Measurements from ENCODE around the gene MEIG1.
"Not testable (repeated sequence)": the region's sequence is repeated elsewhere in the genome, so short reads cannot be mapped to it uniquely, and the experiment has no call there.

MEIG1 gene

GRCh38 chr10:14959221-14960057 lies at the start of gene MEIG1:
MEIG1 (plus strand) TSS chr10:14959388; CDS start chr10:14966469, 7,081 bp downstream.
- DNase-seq (ENCODE audit: low spot score), result peak; percentile 92

- DNase-seq (ENCODE audit: low spot score), result no peak
These were observed 48.2 kb upstream of the MEIG1 start for GRCh38 chr10:14910953-14911352.

- DNase-seq (ENCODE audit: low spot score), result no peak
These were observed 47.4 kb upstream of the MEIG1 start for GRCh38 chr10:14911801-14912200.

GRCh38 chr10:14916600-14916999 lies 42.6 kb upstream of the MEIG1 start:
- DNase-seq (ENCODE audit: low spot score), result no peak

GRCh38 chr10:14917827-14918226 lies 41.4 kb upstream of the MEIG1 start:
- DNase-seq (ENCODE audit: low spot score), result no peak

GRCh38 chr10:14918964-14919363 lies 40.2 kb upstream of the MEIG1 start:
- no peak for DNase-seq (ENCODE audit: low spot score)

GRCh38 chr10:14924013-14924412 lies 35.2 kb upstream of the MEIG1 start:
- DNase-seq (ENCODE audit: low spot score), result no peak

- DNase-seq (ENCODE audit: low spot score), result no peak
These were observed 33.9 kb upstream of the MEIG1 start for GRCh38 chr10:14925268-14925667.

- DNase-seq (ENCODE audit: low spot score), result no peak
These were observed 33.1 kb upstream of the MEIG1 start for GRCh38 chr10:14926061-14926470.

GRCh38 chr10:14926722-14927416 lies 32.3 kb upstream of the MEIG1 start:
- no peak for DNase-seq (ENCODE audit: low spot score)

- no peak for DNase-seq (ENCODE audit: low spot score)
These were observed 28.6 kb upstream of the MEIG1 start for GRCh38 chr10:14930610-14931009.

GRCh38 chr10:14936584-14936983 lies 22.6 kb upstream of the MEIG1 start:
- no peak for DNase-seq (ENCODE audit: low spot score)

- peak; percentile 8 for DNase-seq (ENCODE audit: low spot score)
These were observed 20.2 kb upstream of the MEIG1 start for GRCh38 chr10:14938971-14939370.

- not testable (repeated sequence) for DNase-seq (ENCODE audit: low spot score)
These were observed 16.8 kb upstream of the MEIG1 start for GRCh38 chr10:14942147-14942949.

GRCh38 chr10:14942950-14943338 lies 16.2 kb upstream of the MEIG1 start:
- not testable (repeated sequence) for DNase-seq (ENCODE audit: low spot score)

GRCh38 chr10:14945108-14945507 lies 14.1 kb upstream of the MEIG1 start:
- no peak for DNase-seq (ENCODE audit: low spot score)

- no peak for DNase-seq (ENCODE audit: low spot score)
These were observed 11.9 kb upstream of the MEIG1 start for GRCh38 chr10:14947268-14947667.

GRCh38 chr10:14949291-14949690 lies 9.9 kb upstream of the MEIG1 start:
- no peak for DNase-seq (ENCODE audit: low spot score)

- DNase-seq (ENCODE audit: low spot score), result no peak
These were observed 6.3 kb upstream of the MEIG1 start for GRCh38 chr10:14952851-14953423.

GRCh38 chr10:14953424-14954000 lies 5.7 kb upstream of the MEIG1 start:
- peak; percentile 17 for DNase-seq (ENCODE audit: low spot score)

GRCh38 chr10:14954001-14954770 lies 5.0 kb upstream of the MEIG1 start, which contains the start of gene DCLRE1C:
DCLRE1C (minus strand) TSS chr10:14954096; CDS start chr10:14954010, 86 bp downstream.
- peak; percentile 88 for DNase-seq (ENCODE audit: low spot score)

Data from CD4-positive, alpha-beta T cell treated with Interleukin-15 for 4 hours (primary cell).